GM12873 (cell line): ENCODE data around the gene TCEANC.

Source experiments
- CTCF ChIP-seq: IDR thresholded peaks from 2 replicates; pipeline ENCODE4 v1.5.1; 2012; ENCODE audit warnings: low read depth, mild to moderate bottlenecking, moderate library complexity, low read length, control low read depth; ENCODE audit not compliant: insufficient read depth; ENCODE audit errors: missing control alignments

TCEANC gene, protein sequence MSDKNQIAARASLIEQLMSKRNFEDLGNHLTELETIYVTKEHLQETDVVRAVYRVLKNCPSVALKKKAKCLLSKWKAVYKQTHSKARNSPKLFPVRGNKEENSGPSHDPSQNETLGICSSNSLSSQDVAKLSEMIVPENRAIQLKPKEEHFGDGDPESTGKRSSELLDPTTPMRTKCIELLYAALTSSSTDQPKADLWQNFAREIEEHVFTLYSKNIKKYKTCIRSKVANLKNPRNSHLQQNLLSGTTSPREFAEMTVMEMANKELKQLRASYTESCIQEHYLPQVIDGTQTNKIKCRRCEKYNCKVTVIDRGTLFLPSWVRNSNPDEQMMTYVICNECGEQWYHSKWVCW

DNA sequence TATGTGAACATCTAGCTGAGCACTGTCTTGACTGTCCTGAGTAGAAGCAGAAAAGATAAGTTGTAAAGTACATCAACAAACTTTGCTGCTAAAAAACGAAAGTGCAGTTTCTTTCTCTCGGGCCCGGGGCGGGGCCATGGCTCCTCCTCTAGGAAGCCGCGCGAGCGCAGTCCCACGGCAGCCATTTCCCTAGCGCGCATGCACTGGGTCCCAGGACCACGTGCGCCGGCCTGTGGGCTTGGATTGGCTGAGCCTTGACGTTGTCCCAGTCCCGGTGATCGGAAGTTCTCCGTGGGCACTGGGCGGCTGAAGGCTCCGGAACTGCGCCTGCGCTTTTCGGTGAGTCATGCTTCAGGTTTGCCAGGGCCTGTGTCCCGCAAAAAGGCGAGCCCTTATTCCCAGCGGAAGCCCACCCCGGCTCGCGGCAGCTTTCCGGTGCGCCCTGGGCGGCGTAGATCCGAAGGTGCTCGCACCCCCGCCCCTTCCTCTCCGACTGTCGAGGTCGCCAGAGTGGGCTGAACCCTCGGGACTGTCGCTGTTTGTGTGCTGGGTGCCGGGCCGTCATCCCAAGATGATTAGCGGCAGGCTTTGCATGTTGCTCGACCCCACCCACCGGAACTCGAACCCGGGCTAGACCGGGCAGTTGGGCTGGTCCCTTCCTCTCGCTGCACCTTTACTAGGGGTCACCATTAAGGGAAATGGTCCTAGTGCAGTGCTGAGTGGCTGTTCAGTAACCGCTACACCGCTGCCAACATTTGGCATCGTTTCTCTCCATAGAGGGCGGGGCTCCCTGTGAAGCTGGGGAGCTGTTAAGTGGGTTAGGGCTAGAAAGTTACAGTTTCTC lies at the start of gene TCEANC:
Gene TCEANC (plus strand): TSS at position 292 of the 844 bp plus-strand sequence. CDS start 9,368 bp downstream, outside the sequence.
- TF ChIP-seq CTCF, result no peak

DNA sequence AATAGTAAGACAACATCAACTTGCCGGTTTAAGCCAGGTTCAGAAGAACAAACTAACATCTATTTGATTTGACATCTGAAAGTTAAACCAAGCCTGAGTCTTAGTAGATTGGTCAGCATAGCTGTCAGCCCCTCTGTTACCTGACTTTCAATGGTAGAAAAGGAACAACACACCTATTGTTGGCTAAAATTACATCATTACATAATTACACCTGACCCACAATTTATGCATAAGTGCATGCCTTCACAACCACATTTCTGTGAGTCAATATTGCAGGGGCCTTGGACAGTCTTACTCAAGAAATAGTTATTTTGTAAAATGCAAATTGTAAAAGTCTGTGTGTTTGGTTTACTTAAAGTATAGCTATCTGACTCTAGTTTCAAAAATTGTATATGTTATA lies 47.3 kb upstream of the TCEANC start:
- TF ChIP-seq CTCF, result no peak

DNA sequence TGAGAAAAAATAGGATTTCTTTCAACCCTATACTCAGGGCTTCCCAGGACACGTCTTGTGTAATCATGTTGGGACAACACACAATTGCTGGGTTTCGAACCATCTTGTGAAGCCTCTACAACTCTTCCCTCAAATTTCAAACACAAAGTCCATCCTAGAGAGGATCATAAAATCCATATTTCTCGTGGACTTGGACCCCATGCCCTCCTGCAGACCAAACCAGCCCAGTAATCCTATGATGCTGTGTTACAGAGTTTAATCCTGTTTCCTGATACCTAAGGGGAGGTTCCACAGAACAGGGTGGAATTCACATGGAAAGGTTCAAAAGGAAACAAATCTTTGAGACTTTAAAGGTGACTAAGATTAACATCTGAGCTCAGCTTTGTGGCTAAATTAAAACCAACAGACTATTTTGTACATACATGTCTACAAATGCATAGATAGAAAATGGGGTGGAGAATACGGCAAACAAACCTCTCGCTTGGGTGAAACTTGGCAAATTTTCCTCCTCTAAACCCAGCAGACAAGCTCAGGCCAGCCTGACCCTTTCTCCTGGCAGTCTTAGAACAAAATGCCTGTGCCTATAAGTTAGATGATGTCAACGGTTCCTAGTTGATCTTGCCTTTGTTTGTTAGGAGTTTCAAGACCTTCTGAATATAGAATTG lies 45.5 kb upstream of the TCEANC start:
- no peak for TF ChIP-seq CTCF

GRCh38 chrX:13607996-13608365 lies 45.0 kb upstream of the TCEANC start:
- TF ChIP-seq CTCF, result no peak

- no peak for TF ChIP-seq CTCF
Observed at GRCh38 chrX:13614154-13614553, 38.8 kb upstream of the TCEANC start.

GRCh38 chrX:13620207-13620606 lies 32.7 kb upstream of the TCEANC start:
- no peak for TF ChIP-seq CTCF

DNA sequence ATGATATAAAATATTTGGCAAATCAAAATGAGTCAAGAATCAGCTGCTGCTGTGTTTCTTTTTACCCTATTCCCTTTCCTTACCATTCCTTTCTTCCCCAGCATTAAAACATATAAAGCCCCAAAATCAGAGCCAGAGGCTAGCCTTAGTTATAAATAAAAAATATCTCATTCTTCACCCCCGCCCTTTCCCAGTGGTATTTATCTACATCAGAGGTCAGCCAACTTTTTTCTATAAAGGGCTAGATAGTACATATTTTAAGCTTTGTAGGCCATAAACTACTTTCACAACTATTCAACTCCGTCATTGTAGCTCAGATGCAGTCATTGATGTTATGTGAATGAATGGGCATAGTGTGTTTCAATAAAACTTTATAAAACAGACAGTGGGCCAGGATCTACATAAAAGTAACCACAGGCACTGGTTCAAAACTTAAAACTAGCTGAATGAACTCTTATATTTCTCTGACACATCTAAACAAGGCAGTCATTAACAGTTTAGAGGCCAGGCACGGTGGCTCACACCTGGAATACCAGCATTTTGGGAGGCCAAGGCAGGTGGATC lies 30.5 kb upstream of the TCEANC start:
- TF ChIP-seq CTCF, result no peak
